HG02759 (cell line): ENCODE data around the gene PLEKHG1.

Experiments used
- ATAC-seq: cut with Tn5 transposase; IDR thresholded peaks from one replicate; pipeline ENCODE4 v1.9.1; 2021; ENCODE audit warnings: mild to moderate bottlenecking, moderate library complexity; ENCODE audit not compliant: unreplicated experiment

The PLEKHG1 gene

GRCh38 chr6:150588888-150589499 lies 10.7 kb upstream of the PLEKHG1 start:
- no peak for ATAC-seq

GRCh38 chr6:150589852-150590251 lies 9.8 kb upstream of the PLEKHG1 start:
- ATAC-seq, result no peak

GRCh38 chr6:150590446-150590845 lies 9.2 kb upstream of the PLEKHG1 start:
- no peak for ATAC-seq

- ATAC-seq, result no peak
Measured at GRCh38 chr6:150592377-150592995, 7.2 kb upstream of the PLEKHG1 start.

GRCh38 chr6:150593119-150593518 lies 6.6 kb upstream of the PLEKHG1 start:
- ATAC-seq, result no peak

GRCh38 chr6:150596439-150596838 lies 3.2 kb upstream of the PLEKHG1 start:
- ATAC-seq, result no peak

- no peak for ATAC-seq
Measured at GRCh38 chr6:150598401-150598800, 1.3 kb upstream of the PLEKHG1 start.

GRCh38 chr6:150598858-150599198 lies 857 bp upstream of the PLEKHG1 start:
- ATAC-seq, result no peak

GRCh38 chr6:150600010-150600300 lies 270 bp downstream of the PLEKHG1 start:
- ATAC-seq, result peak; percentile 30

GRCh38 chr6:150600301-150601017 lies 774 bp downstream of the PLEKHG1 start:
- ATAC-seq, result peak; percentile 66

GRCh38 chr6:150601439-150601838 lies 1.8 kb downstream of the PLEKHG1 start:
- no peak for ATAC-seq

GRCh38 chr6:150603176-150603575 lies 3.5 kb downstream of the PLEKHG1 start:
- ATAC-seq, result no peak

GRCh38 chr6:150604467-150604866 lies 4.8 kb downstream of the PLEKHG1 start:
- ATAC-seq, result no peak

GRCh38 chr6:150605333-150605732 lies 5.6 kb downstream of the PLEKHG1 start:
- ATAC-seq, result no peak

GRCh38 chr6:150606168-150606591 lies 6.5 kb downstream of the PLEKHG1 start:
- no peak for ATAC-seq

GRCh38 chr6:150606647-150607328 lies 7.1 kb downstream of the PLEKHG1 start:
- no peak for ATAC-seq

GRCh38 chr6:150607329-150607650 lies 7.6 kb downstream of the PLEKHG1 start:
- no peak for ATAC-seq

- ATAC-seq, result no peak
Measured at GRCh38 chr6:150610584-150610983, 10.9 kb downstream of the PLEKHG1 start.

GRCh38 chr6:150613269-150613668 lies 13.6 kb downstream of the PLEKHG1 start:
- no peak for ATAC-seq

GRCh38 chr6:150615967-150616366 lies 16.3 kb downstream of the PLEKHG1 start:
- ATAC-seq, result no peak

- ATAC-seq, result no peak
Measured at GRCh38 chr6:150616586-150616985, 16.9 kb downstream of the PLEKHG1 start.

- ATAC-seq, result no peak
Measured at GRCh38 chr6:150617062-150617461, 17.4 kb downstream of the PLEKHG1 start.
